ENCODE measurements around the gene STAG2. TPM values are rescaled to one million over a fixed set of nuclear protein-coding genes. Genes with fewer than 3 reads are reported as not detected.

The STAG2 gene
- total and polyA plus RNA-seq, 7 donors, result 21.6 to 117 (median 60.1) TPM

GRCh38 chrX:124010157-124010556, 48.7 kb downstream of the STAG2 start:
- 79 to 85% methylated on average over 3 of the region's 3 CpGs for WGBS, 2 donors
- no peak for TF ChIP-seq EP300 (IDR thresholded peaks at IDR 0.05)
- no peak for TF ChIP-seq POLR2AphosphoS5 (IDR thresholded peaks at IDR 0.05)
- TF ChIP-seq POLR2A (IDR thresholded peaks at IDR 0.05), result no peak
- TF ChIP-seq CTCF (IDR thresholded peaks at IDR 0.05), result no peak
- Histone ChIP-seq H3K4me1 (peaks cover 0 to 31% (median 6%) of the 10 kb centered on the region in 4 donors), H3K36me3 (no peaks in the 10 kb centered on the region), H3K9me3 (no peaks in the 10 kb centered on the region), H3K27me3 (no peaks in the 10 kb centered on the region), H3K27ac (no peak overlapping the region), H3K4me3 (no peak overlapping the region)
- DNase-seq, result no peak
- intact Hi-C loops (cut with DNase I), result no loop called here

GRCh38 chrX:124010566-124010965, 49.1 kb downstream of the STAG2 start:
- TF ChIP-seq POLR2A (IDR thresholded peaks at IDR 0.05), result no peak
- intact Hi-C loops (cut with DNase I), result no loop called here
- H3K4me1 ChIP-seq, result peaks cover 0 to 28% (median 6%) of the 10 kb centered on the region in 4 donors
- WGBS, 2 donors, result 90 to 93% methylated on average over 3 of the region's 3 CpGs
- no peaks in the 10 kb centered on the region for H3K9me3 ChIP-seq
- DNase-seq, result no peak
- no peak overlapping the region for H3K4me3 ChIP-seq
- no peak overlapping the region for H3K27ac ChIP-seq
- H3K36me3 ChIP-seq, result no peaks in the 10 kb centered on the region
- no peaks in the 10 kb centered on the region for H3K27me3 ChIP-seq

- H3K4me3 ChIP-seq, result no peak overlapping the region
- intact Hi-C loops (cut with DNase I), result loop anchor here (5.0 kb wide), 1 partner anchor 53 kb away; the partner anchor contains the start of gene STAG2
- H3K27ac ChIP-seq, result no peak overlapping the region
- 18 to 68% methylated on average over 1 of the region's 1 CpG for WGBS, 2 donors
- H3K36me3 ChIP-seq, result no peaks in the 10 kb centered on the region
- TF ChIP-seq POLR2A (IDR thresholded peaks at IDR 0.05) (no peak), CTCF (IDR thresholded peaks at IDR 0.05) (no peak), POLR2AphosphoS5 (IDR thresholded peaks at IDR 0.05) (no peak), EP300 (IDR thresholded peaks at IDR 0.05) (no peak)
- peaks cover 0 to 27% (median 6%) of the 10 kb centered on the region in 4 donors for H3K4me1 ChIP-seq
- H3K27me3 ChIP-seq, result no peaks in the 10 kb centered on the region
- H3K9me3 ChIP-seq, result no peaks in the 10 kb centered on the region
- no peak for DNase-seq
These were observed 54.2 kb downstream of the STAG2 start for GRCh38 chrX:124015721-124016120.

GRCh38 chrX:124016825-124017224, 55.3 kb downstream of the STAG2 start:
- intact Hi-C loops (cut with DNase I), result loop anchor here (5.0 kb wide), 1 partner anchor 55 kb away; the partner anchor contains the start of gene STAG2
- no peaks in the 10 kb centered on the region for H3K27me3 ChIP-seq
- peaks cover 0 to 38% (median 7%) of the 10 kb centered on the region in 4 donors for H3K4me1 ChIP-seq
- DNase-seq, result no peak
- WGBS, 2 donors, result 91 to 93% methylated on average over 1 of the region's 1 CpG
- no peak overlapping the region for H3K27ac ChIP-seq
- no peak for TF ChIP-seq POLR2AphosphoS5 (IDR thresholded peaks at IDR 0.05)
- no peak for TF ChIP-seq EP300 (IDR thresholded peaks at IDR 0.05)
- TF ChIP-seq CTCF (IDR thresholded peaks at IDR 0.05), result no peak
- TF ChIP-seq POLR2A (IDR thresholded peaks at IDR 0.05), result no peak
- no peaks in the 10 kb centered on the region for H3K36me3 ChIP-seq
- no peak overlapping the region for H3K4me3 ChIP-seq
- H3K9me3 ChIP-seq, result no peaks in the 10 kb centered on the region

GRCh38 chrX:124018023-124018422, 56.5 kb downstream of the STAG2 start:
- H3K9me3 ChIP-seq, result no peaks in the 10 kb centered on the region
- H3K36me3 ChIP-seq, result no peaks in the 10 kb centered on the region
- no peak overlapping the region for H3K27ac ChIP-seq
- DNase-seq, result no peak
- TF ChIP-seq POLR2AphosphoS5 (IDR thresholded peaks at IDR 0.05) (no peak), CTCF (IDR thresholded peaks at IDR 0.05) (peak in 1 of 4 experiments; percentile 14)
- intact Hi-C loops (cut with DNase I), result loop anchor here (5.0 kb wide), 1 partner anchor 56 kb away; the partner anchor contains the start of gene STAG2
- peaks cover 0 to 39% (median 7%) of the 10 kb centered on the region in 4 donors for H3K4me1 ChIP-seq
- 38 to 63% methylated on average over 1 of the region's 1 CpG for WGBS, 2 donors
- no peaks in the 10 kb centered on the region for H3K27me3 ChIP-seq
- no peak overlapping the region for H3K4me3 ChIP-seq

Data from sigmoid colon (tissue), 7 donors.